ENCODE data around the gene ERI3. TPM values are rescaled to one million over a fixed set of nuclear protein-coding genes. Genes with fewer than 3 reads are reported as not detected.
A peak's percentile ranks its signal among the peaks of the same experiment; 100 is the strongest.

Gene ERI3
- total and polyA plus RNA-seq, 2 of the 13 experiments (the other 11 are each of a cell fraction or from before 2014, with no cell fraction given): 35.6 to 35.9 TPM

DNA sequence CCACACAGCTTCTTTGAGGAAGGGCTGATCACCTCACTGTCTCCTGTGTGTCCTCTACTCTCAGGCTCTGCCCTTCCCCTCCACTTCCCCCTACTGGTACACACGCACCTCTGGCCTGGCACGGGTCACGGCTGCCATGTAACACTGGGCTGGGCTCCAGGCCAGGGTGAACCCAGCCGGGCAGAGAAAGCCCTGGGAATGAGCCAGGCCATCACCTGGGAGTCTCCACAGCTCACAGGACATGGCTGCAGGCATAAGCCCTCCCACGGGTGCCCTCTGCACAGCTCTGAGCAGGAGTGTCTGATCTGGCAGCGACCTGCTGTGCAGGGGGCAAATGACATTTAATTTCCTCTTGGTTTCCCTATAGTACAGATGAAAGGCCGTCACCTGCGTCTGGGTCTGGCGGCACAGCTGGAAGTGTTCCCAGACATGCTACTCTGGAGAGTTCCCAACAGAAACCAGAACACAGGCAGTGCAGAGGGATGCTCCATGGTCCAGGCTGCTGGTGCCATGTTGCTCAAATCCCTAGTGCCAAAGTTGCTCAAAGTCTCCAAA lies 61.2 kb downstream of the ERI3 start:
- no peak overlapping the region for H3K9ac ChIP-seq (ENCODE audit: insufficient read depth, low read depth, low read length)
- no peaks in the 10 kb centered on the region for H3K79me2 ChIP-seq (ENCODE audit: insufficient read depth, low read length)
- POLR2A ChIA-PET: interaction anchor here (1.6 to 5.7 kb wide), 3 partner anchors 10 to 76 kb away, joined by 6 to 82 read pairs (median 14); no protein-coding TSS in a partner anchor
- FAIRE-seq (no peak), ATAC-seq (no peak), DNase-seq (ENCODE audit: low spot score) (no peak)
- WGBS (ENCODE audit: low lambda C conversion rate): 96% methylated on average over 4 of the region's 9 CpGs
- H3K4me1 ChIP-seq (ENCODE audit: insufficient read depth, low read length): peaks cover 38% of the 10 kb centered on the region
- in situ Hi-C loops (cut with HindIII; ENCODE audit: extremely low pct_ligation_motif_present, low pct_unique_long_range_greater_than_20kb): loop anchor here (5.0 kb wide), 1 partner anchor 77 kb away; no protein-coding TSS in a partner anchor
- no peak overlapping the region for H3K4me2 ChIP-seq (ENCODE audit: low read depth, low read length)
- TF ChIP-seq ZNF768 (CRISPR knock-in tag; IDR thresholded peaks at IDR 0.05) (0 out of 2 replicates have a peak, but pooled peaks have one; percentile 11), SYNCRIP (IDR thresholded peaks at IDR 0.05; ENCODE audit: insufficient read depth, low read depth, low read length) (no peak)
- BruUV-seq (replicated peaks): no TSS peak
- intact Hi-C loops (cut with micrococcal nuclease; ENCODE audit: unreplicated experiment): loop anchor here (1.0 kb wide), 1 partner anchor 77 kb away; no protein-coding TSS in a partner anchor
- CTCF ChIA-PET (ENCODE audit: low intra/inter-chr PET ratio, low total read pairs): interaction anchor here (1.7 to 2.0 kb wide), 2 partner anchors 52 to 75 kb away, joined by 4 to 21 read pairs; no protein-coding TSS in a partner anchor
- no peak overlapping the region for H2AFZ ChIP-seq (ENCODE audit: low read length)
- no peak overlapping the region for H3K27ac ChIP-seq (ENCODE audit: extremely low read length, insufficient read depth, low read length)
- H3K9me3 ChIP-seq (ENCODE audit: low read length): no peaks in the 10 kb centered on the region
- no peaks in the 10 kb centered on the region for H3K27me3 ChIP-seq (ENCODE audit: control insufficient read depth in 1 of 2, insufficient read depth in 2 of 2, low read length in 2 of 2)
- H4K20me1 ChIP-seq (ENCODE audit: insufficient read depth, low read length): no peaks in the 10 kb centered on the region
- H3K36me3 ChIP-seq (replicated peaks in 1 of 2; ENCODE audit: control insufficient read depth in 1 of 2, insufficient read depth in 2 of 2, low read length in 2 of 2): peaks cover 5 to 15% of the 10 kb centered on the region in 2 experiments; a peak in 4 of 5 replicates
- no peak overlapping the region for H3K4me3 ChIP-seq (replicated peaks in 1 of 3; ENCODE audit: insufficient read depth in 1 of 3, low read depth in 2 of 3, low read length in 3 of 3)

GRCh38 chr1:44292651-44293050 lies 62.4 kb downstream of the ERI3 start:
- no peak overlapping the region for H3K4me2 ChIP-seq (ENCODE audit: low read depth, low read length)
- peaks cover 26% of the 10 kb centered on the region for H3K4me1 ChIP-seq (ENCODE audit: insufficient read depth, low read length)
- H3K4me3 ChIP-seq (replicated peaks in 1 of 3; ENCODE audit: insufficient read depth in 1 of 3, low read depth in 2 of 3, low read length in 3 of 3): no peak overlapping the region
- 98% methylated on average over 10 of the region's 10 CpGs for WGBS (ENCODE audit: low lambda C conversion rate)
- peaks cover 5 to 24% of the 10 kb centered on the region in 2 experiments; a peak in 4 of 5 replicates for H3K36me3 ChIP-seq (replicated peaks in 1 of 2; ENCODE audit: control insufficient read depth in 1 of 2, insufficient read depth in 2 of 2, low read length in 2 of 2)
- no peaks in the 10 kb centered on the region for H3K79me2 ChIP-seq (ENCODE audit: insufficient read depth, low read length)
- no peak for ATAC-seq
- in situ Hi-C loops (cut with HindIII; ENCODE audit: extremely low pct_ligation_motif_present, low pct_unique_long_range_greater_than_20kb) (loop anchor here (5.0 kb wide), 1 partner anchor 75 kb away; no protein-coding TSS in a partner anchor), intact Hi-C loops (cut with micrococcal nuclease; ENCODE audit: unreplicated experiment) (no loop called here)
- H3K27ac ChIP-seq (ENCODE audit: extremely low read length, insufficient read depth, low read length): no peak overlapping the region
- no TSS peak for BruUV-seq (replicated peaks)
- ChIA-PET POLR2A (interaction anchor here (1.6 kb wide), 1 partner anchor 9 kb away, joined by 14 read pairs; no protein-coding TSS in a partner anchor), CTCF (ENCODE audit: low intra/inter-chr PET ratio, low total read pairs) (no interaction called here)
- DNase-seq (ENCODE audit: low spot score): no peak
- H2AFZ ChIP-seq (ENCODE audit: low read length): no peak overlapping the region
- no peak overlapping the region for H3K9ac ChIP-seq (ENCODE audit: insufficient read depth, low read depth, low read length)
- no peaks in the 10 kb centered on the region for H4K20me1 ChIP-seq (ENCODE audit: insufficient read depth, low read length)
- no peak for FAIRE-seq
- no peaks in the 10 kb centered on the region for H3K9me3 ChIP-seq (ENCODE audit: low read length)
- H3K27me3 ChIP-seq (ENCODE audit: control insufficient read depth in 1 of 2, insufficient read depth in 2 of 2, low read length in 2 of 2): no peaks in the 10 kb centered on the region
- TF ChIP-seq, protein P1, sequence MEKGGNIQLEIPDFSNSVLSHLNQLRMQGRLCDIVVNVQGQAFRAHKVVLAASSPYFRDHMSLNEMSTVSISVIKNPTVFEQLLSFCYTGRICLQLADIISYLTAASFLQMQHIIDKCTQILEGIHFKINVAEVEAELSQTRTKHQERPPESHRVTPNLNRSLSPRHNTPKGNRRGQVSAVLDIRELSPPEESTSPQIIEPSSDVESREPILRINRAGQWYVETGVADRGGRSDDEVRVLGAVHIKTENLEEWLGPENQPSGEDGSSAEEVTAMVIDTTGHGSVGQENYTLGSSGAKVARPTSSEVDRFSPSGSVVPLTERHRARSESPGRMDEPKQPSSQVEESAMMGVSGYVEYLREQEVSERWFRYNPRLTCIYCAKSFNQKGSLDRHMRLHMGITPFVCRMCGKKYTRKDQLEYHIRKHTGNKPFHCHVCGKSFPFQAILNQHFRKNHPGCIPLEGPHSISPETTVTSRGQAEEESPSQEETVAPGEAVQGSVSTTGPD (CRISPR knock-in tag; IDR thresholded peaks at IDR 0.05): no peak
- TF ChIP-seq ZNF382 (CRISPR knock-in tag; IDR thresholded peaks at IDR 0.05; ENCODE audit: borderline replicate concordance) (no peak), BCLAF1 (IDR thresholded peaks at IDR 0.05) (no peak), CHD4 (IDR thresholded peaks at IDR 0.05; ENCODE audit: borderline replicate concordance, low read length) (no peak), GABPA (IDR thresholded peaks at IDR 0.05; ENCODE audit: low read depth, low read length) (no peak), GABPA (CRISPR knock-in tag; IDR thresholded peaks at IDR 0.05; ENCODE audit: low read depth) (no peak), ZC3H4 (CRISPR knock-in tag; IDR thresholded peaks at IDR 0.05; ENCODE audit: borderline replicate concordance) (no peak), ZNF720 (CRISPR knock-in tag; IDR thresholded peaks at IDR 0.05) (no peak), MLX (CRISPR knock-in tag; IDR thresholded peaks at IDR 0.05) (no peak), THAP11 (CRISPR knock-in tag; IDR thresholded peaks at IDR 0.05) (no peak), ZFAT (CRISPR knock-in tag; conservative IDR thresholded peaks at IDR 0.05) (no peak)
